ENCODE data around the gene BACE2.

- TF ChIP-seq CTCF (optimal IDR thresholded peaks at IDR 0.05 in 1 of 3, IDR thresholded peaks at IDR 0.05 in 1 of 3, conservative IDR thresholded peaks at IDR 0.05 in 1 of 3; ENCODE audit: extremely low read depth in 1 of 3, insufficient read depth in 2 of 3, low read length in 3 of 3): no peak
- TF ChIP-seq EZH2 (IDR thresholded peaks at IDR 0.05; ENCODE audit: low read length): no peak
Observed at GRCh38 chr21:41277846-41278245, 109.9 kb downstream of the BACE2 start.

Measured in keratinocyte (primary cell).